HepG2 (cell line): ENCODE data around the gene ZNF264. TPM values are rescaled to one million over a fixed set of nuclear protein-coding genes. Genes with fewer than 3 reads are reported as not detected.

Source experiments
- ARNT ChIP-seq: fragments of 450-650 bp; IDR thresholded peaks from 2 replicates; pipeline ENCODE4 v1.6.1; 2017
- ATRX ChIP-seq: sonication (generic); formaldehyde crosslinking; IDR thresholded peaks from 2 replicates; pipeline ENCODE4 v1.4.0; 2020; ENCODE audit warnings: missing genetic modification reagents, borderline replicate concordance
- DZIP1 ChIP-seq: sonication (generic); formaldehyde crosslinking; IDR thresholded peaks from 2 replicates; pipeline ENCODE4 v1.5.0; 2020; ENCODE audit warnings: mild to moderate bottlenecking, missing genetic modification reagents
- EED ChIP-seq: sonication (generic); formaldehyde crosslinking; IDR thresholded peaks from 2 replicates; pipeline ENCODE4 v1.5.0; 2020; ENCODE audit warnings: mild to moderate bottlenecking, missing genetic modification reagents
- EP300 ChIP-seq, 3 experiments: sonication (generic) in 1 of 3; formaldehyde crosslinking in 1 of 3; IDR thresholded peaks; 2 replicates each; pipeline versions ENCODE4 v1.5.1 to v1.6.1; 2011 to 2020; ENCODE audit warnings: low read depth in 2 of 3, low read length in 2 of 3, borderline replicate concordance in 1 of 3, improper control_type of control experiment in 1 of 3, mild to moderate bottlenecking in 1 of 3, missing genetic modification reagents in 1 of 3, moderate library complexity in 1 of 3
- GTF2F1 ChIP-seq: fragments of 150-350 bp; IDR thresholded peaks from 2 replicates; pipeline ENCODE4 v1.6.1; 2014; ENCODE audit warnings: low read length
- JARID2 ChIP-seq: sonication (generic); formaldehyde crosslinking; IDR thresholded peaks from 2 replicates; pipeline ENCODE4 v1.8.1; 2023; ENCODE audit warnings: missing genetic modification reagents, inconsistent platforms; ENCODE audit not compliant: insufficient replicate concordance
- KIAA2018 ChIP-seq: sonication (generic); formaldehyde crosslinking; IDR thresholded peaks from 2 replicates; pipeline ENCODE4 v1.5.0; 2020; ENCODE audit warnings: mild to moderate bottlenecking, missing genetic modification reagents, borderline replicate concordance
- KLF12 ChIP-seq: sonication (generic); formaldehyde crosslinking; IDR thresholded peaks from 2 replicates; pipeline ENCODE4 v1.4.0; 2020; ENCODE audit warnings: missing genetic modification reagents, borderline replicate concordance
- KLF13 ChIP-seq: sonication (generic); formaldehyde crosslinking; IDR thresholded peaks from 2 replicates; pipeline ENCODE4 v1.4.0; 2020; ENCODE audit warnings: mild to moderate bottlenecking, missing genetic modification reagents
- MIER2 ChIP-seq: IDR thresholded peaks from 2 replicates; pipeline ENCODE4 v1.6.1; 2016; ENCODE audit warnings: missing biosample characterization, missing genetic modification reagents
- NFE2L1 ChIP-seq: sonication (generic); formaldehyde crosslinking; IDR thresholded peaks from 2 replicates; pipeline ENCODE4 v1.4.0; 2020; ENCODE audit warnings: missing genetic modification reagents, mild to moderate bottlenecking, borderline replicate concordance
- PAWR ChIP-seq: sonication (generic); formaldehyde crosslinking; IDR thresholded peaks from 2 replicates; pipeline ENCODE4 v1.4.0; 2020; ENCODE audit warnings: missing genetic modification reagents, mild to moderate bottlenecking, borderline replicate concordance
- RELA ChIP-seq: sonication (generic); formaldehyde crosslinking; IDR thresholded peaks from 2 replicates; pipeline ENCODE4 v1.4.0; 2020; ENCODE audit warnings: missing genetic modification reagents
- RFX1 ChIP-seq: fragments of 450-650 bp; IDR thresholded peaks from 2 replicates; pipeline ENCODE4 v1.6.1; 2017
- SIN3A ChIP-seq: IDR thresholded peaks from 2 replicates; pipeline ENCODE4 v1.6.1; 2011; ENCODE audit warnings: low read depth, mild to moderate bottlenecking, control low read depth, low read length, borderline replicate concordance
- ZNF232 ChIP-seq: sonication (generic); formaldehyde crosslinking; IDR thresholded peaks from 2 replicates; pipeline ENCODE4 v1.4.0; 2020; ENCODE audit warnings: missing genetic modification reagents, borderline replicate concordance
- ZNF362 ChIP-seq: sonication (generic); formaldehyde crosslinking; IDR thresholded peaks from 2 replicates; pipeline ENCODE4 v1.4.0; 2020; ENCODE audit warnings: missing genetic modification reagents, mild to moderate bottlenecking, borderline replicate concordance
- ZNF7 ChIP-seq: IDR thresholded peaks from 2 replicates; pipeline ENCODE4 v1.6.1; 2016; ENCODE audit warnings: missing biosample characterization, missing genetic modification reagents
- polyA plus RNA-seq, 8 experiments: library from polyadenylated mRNA; depleted of rRNA in 3 of 8; stranded (reverse) in 7 of 8; unstranded in 1 of 8; fragments of >200 nt; fragmentation: Illumina TruSeq in 4 of 8; extraction: Trizol in 4 of 8; gene quantifications; 2 replicates each; pipeline versions ENCODE4 v1.2.1 to v1.2.3, GENCODE V29; 2011 to 2016; ENCODE audit warnings: low read depth in 4 of 8, missing spikeins in 1 of 8, mixed read lengths in 1 of 8; ENCODE audit not compliant: insufficient read depth in 1 of 8
- total RNA-seq, 5 experiments: library from RNA; depleted of rRNA; stranded (reverse); fragments of >200 nt; fragmentation: Illumina TruSeq; extraction: Trizol; gene quantifications; 2 replicates each; pipeline ENCODE4 v1.2.3, GENCODE V29; 2016; ENCODE audit warnings: low read depth in 1 of 5

ZNF264 gene
- total and polyA plus RNA-seq, 2 of the 13 experiments (the other 11 are each of a cell fraction or from before 2014, with no cell fraction given): 3.5 to 17.6 TPM

- TF ChIP-seq DZIP1 (CRISPR knock-in tag) (no peak), ZNF232 (no peak), NFE2L1 (no peak), KLF12 (CRISPR knock-in tag) (no peak), ATRX (CRISPR knock-in tag) (no peak), KLF13 (CRISPR knock-in tag) (no peak), KIAA2018 (CRISPR knock-in tag) (no peak), EP300 (IDR thresholded peaks at IDR 0.05; ENCODE audit: low read depth in 2 of 2, low read length in 2 of 2) (peak in 1 of 2 experiments; percentile 37; a peak in 1 of 4 replicates), EP300 (CRISPR knock-in tag; IDR thresholded peaks at IDR 0.05; ENCODE audit: borderline replicate concordance) (no peak), GTF2F1 (no peak), MIER2 (0 out of 2 replicates have a peak, but pooled peaks have one; percentile 27), ZNF7 (CRISPR knock-in tag) (no peak), PAWR (CRISPR knock-in tag) (no peak), SIN3A (no peak), JARID2 (CRISPR knock-in tag) (no peak), EED (CRISPR knock-in tag) (no peak), ARNT (no peak), RFX1 (no peak), RELA (no peak), ZNF362 (CRISPR knock-in tag) (no peak)
These were observed 54.7 kb downstream of the ZNF264 start (continued) for GRCh38 chr19:57245959-57246358.
